ENCODE measurements around the gene TASOR2. TPM values are rescaled to one million over a fixed set of nuclear protein-coding genes. Genes with fewer than 3 reads are reported as not detected.

The TASOR2 gene
- total and polyA plus RNA-seq, 2 of the 4 experiments (the other 2 are of a cell fraction): 19.4 to 53.6 TPM

DNA sequence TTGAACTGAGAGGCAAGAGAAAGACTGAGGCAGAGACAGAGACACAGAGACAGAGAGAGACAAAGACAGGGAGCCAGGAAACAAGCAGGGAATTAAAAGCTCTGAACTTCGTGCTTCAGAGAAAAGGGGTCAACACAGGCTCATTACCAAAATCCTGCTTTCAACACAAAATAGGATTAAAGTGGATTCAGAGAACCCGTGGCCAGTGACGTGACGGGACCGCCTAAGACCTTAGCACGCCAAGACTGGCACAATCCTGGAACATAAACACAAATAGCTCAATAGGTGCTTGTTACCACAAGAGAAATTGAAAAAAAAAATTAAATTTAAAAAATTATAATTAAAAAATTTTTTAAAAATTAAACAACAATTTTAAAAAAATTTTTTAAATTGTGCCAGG lies 39.7 kb upstream of the TASOR2 start:
- no peak overlapping the region for H3K4ac ChIP-seq (ENCODE audit: low read depth, low read length)
- no peaks in the 10 kb centered on the region for H3K27me3 ChIP-seq (ENCODE audit: control insufficient read depth, insufficient read depth, low read length)
- TF ChIP-seq RAD21 (IDR thresholded peaks at IDR 0.05; ENCODE audit: low read length): no peak
- TF ChIP-seq, protein P1, sequence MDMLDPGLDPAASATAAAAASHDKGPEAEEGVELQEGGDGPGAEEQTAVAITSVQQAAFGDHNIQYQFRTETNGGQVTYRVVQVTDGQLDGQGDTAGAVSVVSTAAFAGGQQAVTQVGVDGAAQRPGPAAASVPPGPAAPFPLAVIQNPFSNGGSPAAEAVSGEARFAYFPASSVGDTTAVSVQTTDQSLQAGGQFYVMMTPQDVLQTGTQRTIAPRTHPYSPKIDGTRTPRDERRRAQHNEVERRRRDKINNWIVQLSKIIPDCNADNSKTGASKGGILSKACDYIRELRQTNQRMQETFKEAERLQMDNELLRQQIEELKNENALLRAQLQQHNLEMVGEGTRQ (IDR thresholded peaks at IDR 0.05; ENCODE audit: low read depth, low read length): no peak
- no peak for TF ChIP-seq SMC3 (IDR thresholded peaks at IDR 0.05; ENCODE audit: low read depth, low read length)
- no peak for TF ChIP-seq FOS (IDR thresholded peaks at IDR 0.05; ENCODE audit: low read depth, low read length)
- no peak for TF ChIP-seq RCOR1 (IDR thresholded peaks at IDR 0.05; ENCODE audit: insufficient replicate concordance, low read length)
- no peak for TF ChIP-seq BHLHE40 (IDR thresholded peaks at IDR 0.05; ENCODE audit: low read depth, low read length)
- TF ChIP-seq POLR2A (IDR thresholded peaks at IDR 0.05; ENCODE audit: low read depth, low read length): no peak
- TF ChIP-seq, protein P2, sequence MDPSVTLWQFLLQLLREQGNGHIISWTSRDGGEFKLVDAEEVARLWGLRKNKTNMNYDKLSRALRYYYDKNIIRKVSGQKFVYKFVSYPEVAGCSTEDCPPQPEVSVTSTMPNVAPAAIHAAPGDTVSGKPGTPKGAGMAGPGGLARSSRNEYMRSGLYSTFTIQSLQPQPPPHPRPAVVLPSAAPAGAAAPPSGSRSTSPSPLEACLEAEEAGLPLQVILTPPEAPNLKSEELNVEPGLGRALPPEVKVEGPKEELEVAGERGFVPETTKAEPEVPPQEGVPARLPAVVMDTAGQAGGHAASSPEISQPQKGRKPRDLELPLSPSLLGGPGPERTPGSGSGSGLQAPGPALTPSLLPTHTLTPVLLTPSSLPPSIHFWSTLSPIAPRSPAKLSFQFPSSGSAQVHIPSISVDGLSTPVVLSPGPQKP (IDR thresholded peaks at IDR 0.05; ENCODE audit: borderline replicate concordance, low read depth, low read length): no peak
- no peak for TF ChIP-seq MAZ (IDR thresholded peaks at IDR 0.05; ENCODE audit: borderline replicate concordance, low read depth, low read length)
- TF ChIP-seq MAFK (IDR thresholded peaks at IDR 0.05; ENCODE audit: low read depth, low read length): no peak
- TF ChIP-seq, protein P3, sequence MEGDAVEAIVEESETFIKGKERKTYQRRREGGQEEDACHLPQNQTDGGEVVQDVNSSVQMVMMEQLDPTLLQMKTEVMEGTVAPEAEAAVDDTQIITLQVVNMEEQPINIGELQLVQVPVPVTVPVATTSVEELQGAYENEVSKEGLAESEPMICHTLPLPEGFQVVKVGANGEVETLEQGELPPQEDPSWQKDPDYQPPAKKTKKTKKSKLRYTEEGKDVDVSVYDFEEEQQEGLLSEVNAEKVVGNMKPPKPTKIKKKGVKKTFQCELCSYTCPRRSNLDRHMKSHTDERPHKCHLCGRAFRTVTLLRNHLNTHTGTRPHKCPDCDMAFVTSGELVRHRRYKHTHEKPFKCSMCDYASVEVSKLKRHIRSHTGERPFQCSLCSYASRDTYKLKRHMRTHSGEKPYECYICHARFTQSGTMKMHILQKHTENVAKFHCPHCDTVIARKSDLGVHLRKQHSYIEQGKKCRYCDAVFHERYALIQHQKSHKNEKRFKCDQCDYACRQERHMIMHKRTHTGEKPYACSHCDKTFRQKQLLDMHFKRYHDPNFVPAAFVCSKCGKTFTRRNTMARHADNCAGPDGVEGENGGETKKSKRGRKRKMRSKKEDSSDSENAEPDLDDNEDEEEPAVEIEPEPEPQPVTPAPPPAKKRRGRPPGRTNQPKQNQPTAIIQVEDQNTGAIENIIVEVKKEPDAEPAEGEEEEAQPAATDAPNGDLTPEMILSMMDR (conservative IDR thresholded peaks at IDR 0.05; ENCODE audit: low read depth, low read length): no peak
- no peak for TF ChIP-seq CHD1 (IDR thresholded peaks at IDR 0.05; ENCODE audit: low read depth, low read length)
- TF ChIP-seq MXI1 (IDR thresholded peaks at IDR 0.05; ENCODE audit: borderline replicate concordance, low read depth, low read length): no peak
- no TSS peak for BruUV-seq (replicated peaks)
- H2BK15ac ChIP-seq (ENCODE audit: low read depth, low read length): no peak overlapping the region
- H2BK20ac ChIP-seq (ENCODE audit: low read depth, low read length): no peak overlapping the region
- POLR2A ChIA-PET (ENCODE audit: unreplicated experiment): no interaction called here
- ATAC-seq (ENCODE audit: low read depth) (no peak), DNase-seq (no peak)
- dilution Hi-C loops (cut with HindIII; ENCODE audit: low sequenced_read_pairs, unreplicated experiment) (no loop called here), intact Hi-C loops (cut with micrococcal nuclease) (no loop called here), in situ Hi-C loops (cut with MboI; ENCODE audit: low sequenced_read_pairs) (no loop called here)
- no peaks in the 10 kb centered on the region for H4K20me1 ChIP-seq (ENCODE audit: insufficient read depth, low read length)
- H3K9ac ChIP-seq (ENCODE audit: low read depth, low read length): no peak overlapping the region
- CTCF ChIA-PET: interaction anchor here (0.6 to 2.5 kb wide), 2 partner anchors 15 to 619 kb away, joined by 3 to 7 read pairs; no protein-coding TSS in a partner anchor
- H3K27ac ChIP-seq (ENCODE audit: insufficient read depth, low read length): no peak overlapping the region
- H3K4me1 ChIP-seq (ENCODE audit: control insufficient read depth, insufficient read depth, low read length): no peaks in the 10 kb centered on the region
- H4K8ac ChIP-seq (ENCODE audit: low read depth in 2 of 2, low read length in 2 of 2): no peak overlapping the region
- no peak overlapping the region for H2BK120ac ChIP-seq (ENCODE audit: low read depth, low read length)
- no peak overlapping the region for H3K23ac ChIP-seq (ENCODE audit: low read depth, low read length)
- H3K4me3 ChIP-seq (ENCODE audit: insufficient read depth, low read depth, low read length): no peak overlapping the region
- H2BK5ac ChIP-seq (ENCODE audit: low read depth, low read length, poor library complexity, severe bottlenecking): no peak overlapping the region
- H4K5ac ChIP-seq (ENCODE audit: low read depth, low read length): no peak overlapping the region
- no peak overlapping the region for H2AK9ac ChIP-seq (replicated peaks; ENCODE audit: low read depth, low read length, poor library complexity)
- H3K79me1 ChIP-seq (ENCODE audit: low read depth in 1 of 2, low read length in 2 of 2): no peaks in the 10 kb centered on the region
- no peak overlapping the region for H3K4me2 ChIP-seq (ENCODE audit: low read depth, low read length)
- H2AK5ac ChIP-seq (ENCODE audit: low read depth, low read length): no peak overlapping the region
- H2AFZ ChIP-seq (replicated peaks; ENCODE audit: low read length, poor library complexity): no peak overlapping the region
- H3K9me1 ChIP-seq (ENCODE audit: insufficient read depth, low read length): no peaks in the 10 kb centered on the region
- no CpG with 5 or more reads among the region's 6 CpGs for WGBS, 2 experiments (ENCODE audit: extremely low coverage in 2 of 2, insufficient read length in 1 of 2)
- H4K91ac ChIP-seq (ENCODE audit: insufficient read depth, low read depth, low read length): no peak overlapping the region
- no peak overlapping the region for H3K18ac ChIP-seq (ENCODE audit: low read depth, low read length)
- H3K36me3 ChIP-seq (ENCODE audit: control insufficient read depth, insufficient read depth, low read length): peaks cover 30% of the 10 kb centered on the region
- H3K56ac ChIP-seq (ENCODE audit: extremely low read depth, insufficient read depth, low read length): no peak overlapping the region
- no peak overlapping the region for H3K14ac ChIP-seq (replicated peaks; ENCODE audit: low read depth, low read length)
- H3K9me3 ChIP-seq (ENCODE audit: control insufficient read depth, insufficient read depth, low read length): no peaks in the 10 kb centered on the region
